NCI-H2196 treated with DMSO at 0.1 percent for 48 hours (cell line): ENCODE data around the gene DHX35.
"Not testable (repeated sequence)": the region's sequence is repeated elsewhere in the genome, so short reads cannot be mapped to it uniquely, and the experiment has no call there.

Source experiments
- DNase-seq: peaks from one replicate; lab custom pipeline; 2025; ENCODE audit not compliant: unreplicated experiment; lab: John Stamatoyannopoulos, UW

Gene DHX35

DNA sequence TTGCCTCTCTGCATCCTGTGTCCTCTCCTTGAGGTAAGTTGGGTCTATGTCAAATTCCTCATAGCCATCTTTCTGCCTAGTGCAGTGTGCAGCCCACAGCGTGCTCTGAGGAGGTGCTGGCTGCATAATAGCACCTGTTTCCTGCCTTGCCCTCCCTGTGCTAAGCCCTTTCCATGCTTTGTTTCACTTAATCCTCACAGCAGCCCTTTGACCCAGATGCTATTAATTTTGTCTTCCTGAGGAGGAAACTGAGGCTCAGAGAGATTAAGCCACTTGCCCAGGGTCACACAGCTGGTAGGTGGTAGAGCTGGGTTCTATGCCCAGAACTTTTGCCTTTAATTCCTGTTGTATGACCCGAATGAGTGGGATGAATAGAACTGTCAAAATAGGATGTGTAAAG is 22.5 kb upstream of the DHX35 start:
- DNase-seq, result no peak

- no peak for DNase-seq
Measured at GRCh38 chr20:38940644-38941043, 21.5 kb upstream of the DHX35 start.

GRCh38 chr20:38941726-38942389 is 20.3 kb upstream of the DHX35 start:
- DNase-seq, result no peak

- no peak for DNase-seq
Measured at GRCh38 chr20:38945012-38945411, 17.1 kb upstream of the DHX35 start.

GRCh38 chr20:38946836-38947235 is 15.3 kb upstream of the DHX35 start:
- DNase-seq, result no peak

DNA sequence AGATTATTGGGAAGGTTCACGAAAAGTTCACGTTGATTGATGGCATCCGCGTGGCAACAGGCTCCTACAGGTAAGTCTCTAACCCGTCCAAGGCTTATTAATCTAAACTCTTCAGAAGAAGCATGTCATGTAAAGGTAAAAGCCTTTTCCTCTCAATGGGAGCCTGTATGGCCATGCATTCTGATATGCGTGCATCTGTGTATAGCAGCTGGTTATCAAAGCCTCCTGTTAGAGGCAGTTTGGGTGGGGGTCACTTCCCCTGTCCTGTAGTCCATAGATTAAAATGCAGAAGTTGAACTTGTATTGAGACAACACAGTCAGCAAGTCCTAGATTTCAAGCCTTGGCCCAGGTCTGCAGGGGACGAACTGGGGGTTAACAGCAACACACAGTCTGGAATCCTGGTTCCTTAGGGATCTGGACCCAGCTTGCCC is 14.2 kb upstream of the DHX35 start:
- DNase-seq, result no peak

DNA sequence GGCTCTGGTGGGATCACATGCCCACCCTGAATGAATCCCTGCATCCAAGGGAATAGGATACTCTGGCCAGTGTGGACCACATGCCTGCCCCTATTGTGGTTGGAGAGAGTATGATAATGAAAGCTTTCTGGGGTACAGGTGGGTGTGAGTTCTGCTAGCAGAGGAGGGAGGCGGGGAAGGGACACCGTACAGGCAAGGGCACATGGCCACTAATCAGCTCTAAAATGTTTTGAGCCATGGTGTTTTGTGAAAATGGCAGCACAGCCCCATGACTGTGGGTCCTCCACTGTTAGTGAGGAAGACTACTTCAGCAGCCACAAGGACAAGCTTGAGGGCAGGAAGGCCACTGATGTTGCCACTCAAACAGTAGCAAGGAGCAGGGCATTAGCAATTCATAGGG is 11.9 kb upstream of the DHX35 start:
- DNase-seq, result no peak

- DNase-seq, result no peak
Measured at GRCh38 chr20:38951611-38952010, 10.5 kb upstream of the DHX35 start.

DNA sequence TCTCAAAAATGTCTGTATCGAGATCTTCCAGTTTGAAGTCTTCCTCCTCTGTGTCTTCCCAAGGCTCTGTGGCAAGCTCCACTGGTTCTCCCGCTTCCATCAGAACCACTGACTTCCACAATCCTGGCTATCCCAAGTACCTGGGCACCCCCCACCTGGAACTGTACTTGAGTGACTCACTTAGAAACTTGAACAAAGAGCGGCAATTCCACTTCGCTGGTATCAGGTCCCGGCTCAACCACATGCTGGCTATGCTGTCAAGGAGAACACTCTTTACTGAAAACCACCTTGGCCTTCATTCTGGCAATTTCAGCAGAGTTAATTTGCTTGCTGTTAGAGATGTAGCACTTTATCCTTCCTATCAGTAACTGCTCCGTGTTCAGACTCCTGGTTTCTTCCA is 10.0 kb upstream of the DHX35 start:
- DNase-seq, result no peak

- DNase-seq, result no peak
Measured at GRCh38 chr20:38953630-38954340, 8.4 kb upstream of the DHX35 start.

GRCh38 chr20:38957235-38957876 is 4.8 kb upstream of the DHX35 start:
- no peak for DNase-seq

- no peak for DNase-seq
Measured at GRCh38 chr20:38957915-38958485, 4.1 kb upstream of the DHX35 start.

- DNase-seq, result not testable (repeated sequence)
Measured at GRCh38 chr20:38960187-38960687, 1.9 kb upstream of the DHX35 start.

- DNase-seq, result no peak
Measured at GRCh38 chr20:38961530-38962043, 557 bp upstream of the DHX35 start.

DNA sequence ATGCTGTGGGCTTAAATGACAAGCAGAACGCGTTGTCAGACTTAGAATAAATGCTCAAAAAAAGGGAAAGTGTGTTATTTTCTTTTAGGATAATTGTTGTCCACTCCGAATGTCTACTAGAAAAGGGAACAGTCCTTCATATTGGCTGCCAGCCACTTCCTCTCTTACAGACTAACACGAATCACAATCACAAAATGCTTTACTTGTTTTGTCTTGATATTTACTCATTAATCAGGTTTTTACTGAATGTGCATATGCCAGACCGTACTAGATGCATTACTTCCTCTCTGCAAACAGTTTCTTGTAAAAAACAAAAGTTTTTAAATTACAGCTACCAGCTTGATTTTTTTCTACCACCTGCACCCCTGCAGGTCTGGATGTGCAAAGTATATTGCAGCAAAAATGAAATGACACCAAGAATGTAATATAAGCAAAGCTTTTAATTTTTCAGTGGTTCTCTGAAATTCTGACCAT is 821 bp downstream of the DHX35 start:
- no peak for DNase-seq

DNA sequence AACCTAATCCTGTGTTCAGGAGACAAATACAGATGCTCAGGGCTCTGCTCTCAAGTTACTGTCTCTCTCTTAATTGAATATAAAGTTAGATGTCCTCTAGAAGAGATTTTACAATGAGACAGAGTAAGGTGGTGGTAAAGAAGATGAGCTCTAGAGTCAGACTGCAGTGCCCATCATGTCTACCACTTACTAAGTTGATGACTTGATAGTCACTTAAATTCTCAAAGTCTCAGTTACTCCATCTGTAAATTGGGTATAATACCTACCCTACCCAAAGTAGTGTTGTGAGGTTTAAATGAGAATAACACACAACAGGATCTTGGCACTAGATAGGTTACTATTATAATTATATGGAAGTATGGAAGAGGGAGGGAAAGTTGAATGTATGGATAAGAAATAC is 1.6 kb downstream of the DHX35 start:
- no peak for DNase-seq

- no peak for DNase-seq
Measured at GRCh38 chr20:38965264-38965663, 3.1 kb downstream of the DHX35 start.

- DNase-seq, result no peak
Measured at GRCh38 chr20:38968090-38968489, 5.9 kb downstream of the DHX35 start.

GRCh38 chr20:38969708-38970107 is 7.6 kb downstream of the DHX35 start:
- no peak for DNase-seq

DNA sequence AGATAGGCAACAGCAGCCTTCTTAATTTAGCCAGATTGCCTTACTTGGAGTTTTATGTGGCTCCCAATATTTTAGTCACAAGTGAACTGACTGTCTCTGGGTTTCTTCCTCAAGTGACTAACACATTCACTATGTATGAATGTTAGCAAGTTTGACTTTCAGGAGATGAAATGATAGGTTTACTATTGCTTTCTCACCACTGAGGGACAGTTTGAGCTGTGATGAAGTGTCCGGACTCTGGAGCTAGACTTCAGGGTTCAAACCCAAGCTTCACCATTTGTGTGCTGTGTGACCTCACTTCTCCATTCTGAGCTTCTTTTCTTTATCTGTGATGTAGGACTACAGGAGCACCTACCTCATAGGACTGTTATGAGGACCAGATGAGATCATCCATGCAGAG is 8.2 kb downstream of the DHX35 start:
- no peak for DNase-seq

GRCh38 chr20:38973107-38973506 is 11.0 kb downstream of the DHX35 start:
- no peak for DNase-seq
